ENCODE data around the gene DOK5.

GRCh38 chr20:54557806-54558590 lies 82.6 kb downstream of the DOK5 start:
- TF ChIP-seq, protein P1, sequence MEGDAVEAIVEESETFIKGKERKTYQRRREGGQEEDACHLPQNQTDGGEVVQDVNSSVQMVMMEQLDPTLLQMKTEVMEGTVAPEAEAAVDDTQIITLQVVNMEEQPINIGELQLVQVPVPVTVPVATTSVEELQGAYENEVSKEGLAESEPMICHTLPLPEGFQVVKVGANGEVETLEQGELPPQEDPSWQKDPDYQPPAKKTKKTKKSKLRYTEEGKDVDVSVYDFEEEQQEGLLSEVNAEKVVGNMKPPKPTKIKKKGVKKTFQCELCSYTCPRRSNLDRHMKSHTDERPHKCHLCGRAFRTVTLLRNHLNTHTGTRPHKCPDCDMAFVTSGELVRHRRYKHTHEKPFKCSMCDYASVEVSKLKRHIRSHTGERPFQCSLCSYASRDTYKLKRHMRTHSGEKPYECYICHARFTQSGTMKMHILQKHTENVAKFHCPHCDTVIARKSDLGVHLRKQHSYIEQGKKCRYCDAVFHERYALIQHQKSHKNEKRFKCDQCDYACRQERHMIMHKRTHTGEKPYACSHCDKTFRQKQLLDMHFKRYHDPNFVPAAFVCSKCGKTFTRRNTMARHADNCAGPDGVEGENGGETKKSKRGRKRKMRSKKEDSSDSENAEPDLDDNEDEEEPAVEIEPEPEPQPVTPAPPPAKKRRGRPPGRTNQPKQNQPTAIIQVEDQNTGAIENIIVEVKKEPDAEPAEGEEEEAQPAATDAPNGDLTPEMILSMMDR (IDR thresholded peaks at IDR 0.05) = no peak
- TF ChIP-seq YY1 (IDR thresholded peaks at IDR 0.05; ENCODE audit: low read depth) (no peak), TCF12 (IDR thresholded peaks at IDR 0.05) (no peak), EP300 (IDR thresholded peaks at IDR 0.05; ENCODE audit: borderline replicate concordance in 1 of 2, low read depth in 1 of 2, low read length in 1 of 2) (no peak), NRF1 (IDR thresholded peaks at IDR 0.05; ENCODE audit: low read depth, low read length) (no peak), RFX5 (IDR thresholded peaks at IDR 0.05; ENCODE audit: low read length) (no peak), POLR2AphosphoS5 (IDR thresholded peaks at IDR 0.05; ENCODE audit: low read depth, low read length) (no peak), EZH2phosphoT487 (IDR thresholded peaks at IDR 0.05; ENCODE audit: borderline replicate concordance, low read depth) (no peak), RCOR1 (IDR thresholded peaks at IDR 0.05; ENCODE audit: low read length) (no peak), CHD2 (IDR thresholded peaks at IDR 0.05; ENCODE audit: low read length, partially characterized antibody) (no peak)
